ENCODE data around the gene TNIP1. TPM values are rescaled to one million over a fixed set of nuclear protein-coding genes. Genes with fewer than 3 reads are reported as not detected.

Gene TNIP1
- total RNA-seq, 5 donors from 2014 or later (not counting 1 experiment from before 2014, with no cell fraction given) = 118 to 211 (median 170) TPM

DNA sequence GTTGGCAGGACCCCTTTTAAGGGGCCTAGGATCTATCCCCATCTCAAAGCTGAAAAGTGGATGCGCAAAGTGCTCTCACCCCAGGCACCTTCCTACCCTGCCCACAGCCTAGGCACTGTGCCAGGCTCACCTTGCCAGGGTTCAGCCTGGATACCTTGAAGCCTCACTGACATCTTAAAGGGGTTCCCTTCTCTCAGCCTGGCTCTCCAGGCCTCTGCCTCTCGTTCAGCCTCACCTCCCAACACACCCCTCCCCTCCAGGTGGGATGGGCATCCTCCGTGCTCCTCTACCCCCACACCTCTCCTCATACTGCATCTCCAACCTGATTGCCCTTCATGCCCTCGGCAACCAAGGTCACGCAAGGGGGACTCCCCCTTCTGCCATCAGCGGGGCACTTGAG, 25.5 kb downstream of the TNIP1 start:
- H3K27ac Mint-ChIP-seq = no peak overlapping the region
- H3K9me3 Mint-ChIP-seq = no peaks in the 10 kb centered on the region
- Histone ChIP-seq H3K27me3 (replicated peaks in 1 of 2; ENCODE audit: control insufficient read depth in 2 of 2, extremely low read depth in 1 of 2, insufficient read depth in 2 of 2, low read length in 1 of 2) (no peaks in the 10 kb centered on the region), H3K4me1 (ENCODE audit: control insufficient read depth in 1 of 2, extremely low read depth in 1 of 2, insufficient read depth in 2 of 2, low read length in 2 of 2) (peaks cover 0 to 14% of the 10 kb centered on the region in 2 experiments), H3K36me3 (ENCODE audit: control insufficient read depth in 2 of 2, extremely low read depth in 1 of 2, insufficient read depth in 1 of 2, low read length in 1 of 2) (peaks cover 24 to 88% of the 10 kb centered on the region in 2 donors), H3K4me3 (ENCODE audit: control insufficient read depth in 1 of 2, extremely low read depth in 1 of 2, low read length in 1 of 2) (no peak overlapping the region), H3K27ac (ENCODE audit: low read length) (no peak overlapping the region), H3K9me3 (no peaks in the 10 kb centered on the region)
- H3K4me3 Mint-ChIP-seq = no peak overlapping the region
- DNase-seq (no peak), ATAC-seq (replicated peaks in 1 of 4) (no peak)
- 93% methylated on average over 4 of the region's 6 CpGs for WGBS (ENCODE audit: insufficient coverage)
- peaks cover 64% of the 10 kb centered on the region for H3K36me3 Mint-ChIP-seq
- CTCF ChIA-PET = interaction anchor here (0.9 to 1.3 kb wide), 3 partner anchors 38 to 60 kb away, joined by 3 to 8 read pairs (median 5); no protein-coding TSS in a partner anchor
- H3K27me3 Mint-ChIP-seq = no peaks in the 10 kb centered on the region
- H3K4me1 Mint-ChIP-seq = peaks cover 21 to 31% (median 22%) of the 10 kb centered on the region in 3 donors
- POLR2A ChIA-PET = no interaction called here

DNA sequence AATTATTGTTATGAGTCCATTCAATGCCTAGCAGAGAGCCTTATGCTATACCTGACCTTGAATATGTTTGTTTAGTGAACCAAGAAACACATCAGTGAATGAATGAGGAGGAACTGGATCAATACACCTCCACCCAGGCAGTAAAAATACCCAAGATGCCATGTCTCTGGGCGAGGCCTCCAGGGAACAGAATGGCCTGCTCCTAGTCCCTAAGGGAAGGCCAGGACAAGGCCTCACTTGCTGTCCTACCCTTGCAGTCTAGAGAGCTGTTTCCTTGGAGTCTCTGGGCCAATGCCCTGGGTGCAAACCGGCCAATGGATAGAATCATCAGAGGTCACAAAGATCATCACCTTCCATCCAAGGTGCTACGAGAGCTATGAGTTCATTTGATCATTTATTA, 26.1 kb downstream of the TNIP1 start:
- Histone ChIP-seq H3K9me3 (no peaks in the 10 kb centered on the region), H3K4me3 (ENCODE audit: control insufficient read depth in 1 of 2, extremely low read depth in 1 of 2, low read length in 1 of 2) (no peak overlapping the region), H3K4me1 (ENCODE audit: control insufficient read depth in 1 of 2, extremely low read depth in 1 of 2, insufficient read depth in 2 of 2, low read length in 2 of 2) (peaks cover 0 to 8% of the 10 kb centered on the region in 2 experiments), H3K27ac (ENCODE audit: low read length) (no peak overlapping the region), H3K27me3 (replicated peaks in 1 of 2; ENCODE audit: control insufficient read depth in 2 of 2, extremely low read depth in 1 of 2, insufficient read depth in 2 of 2, low read length in 1 of 2) (no peaks in the 10 kb centered on the region), H3K36me3 (ENCODE audit: control insufficient read depth in 2 of 2, extremely low read depth in 1 of 2, insufficient read depth in 1 of 2, low read length in 1 of 2) (peaks cover 27 to 89% of the 10 kb centered on the region in 2 donors)
- DNase-seq (no peak), ATAC-seq (replicated peaks in 1 of 4) (no peak)
- ChIA-PET CTCF (interaction anchor here (0.9 to 1.3 kb wide), 3 partner anchors 39 to 61 kb away, joined by 3 to 8 read pairs (median 3); no protein-coding TSS in a partner anchor), POLR2A (interaction anchor here in 1 of 2 donors (0.6 kb wide), 1 partner anchor 87 kb away, joined by 3 read pairs; no protein-coding TSS in a partner anchor)
- Mint-ChIP-seq H3K9me3 (no peaks in the 10 kb centered on the region), H3K36me3 (peaks cover 66% of the 10 kb centered on the region), H3K4me3 (no peak overlapping the region), H3K4me1 (peaks cover 15 to 25% (median 15%) of the 10 kb centered on the region in 3 donors), H3K27ac (no peak overlapping the region), H3K27me3 (no peaks in the 10 kb centered on the region)
- WGBS (ENCODE audit: insufficient coverage) = 80% methylated on average over 1 of the region's 3 CpGs

DNA sequence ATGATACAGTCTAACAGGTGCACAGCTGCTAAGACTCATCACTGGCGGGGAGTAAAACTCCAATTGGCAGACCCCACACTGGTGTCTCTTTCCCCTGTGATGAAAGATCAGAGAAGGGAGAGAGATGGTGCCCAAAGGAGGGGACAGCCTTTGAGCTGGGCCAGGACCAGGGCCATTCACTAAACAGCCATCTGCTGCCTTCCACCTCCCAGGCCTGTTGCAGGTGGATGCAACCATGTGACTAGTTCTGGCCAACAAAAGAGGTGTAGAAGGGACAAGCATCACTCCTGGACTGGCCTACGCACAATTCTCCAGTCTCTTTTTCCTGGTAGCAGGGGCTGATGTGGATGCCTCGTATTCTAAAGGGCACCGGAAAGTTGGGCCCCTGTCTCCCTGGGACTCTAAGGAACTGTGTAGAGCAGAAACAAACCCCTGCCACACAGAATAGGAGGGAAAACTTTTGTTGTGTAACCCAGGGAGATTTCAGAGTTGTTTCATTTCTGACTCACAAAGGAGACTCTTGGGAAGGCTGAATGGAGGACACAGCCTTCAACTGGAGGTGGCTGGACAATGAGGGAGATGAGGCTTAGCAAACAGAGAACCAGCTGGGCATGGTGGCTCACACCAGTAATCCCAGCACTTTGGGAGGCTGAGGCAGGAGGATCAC, 26.9 kb downstream of the TNIP1 start:
- no peak overlapping the region for H3K27ac ChIP-seq (ENCODE audit: low read length)
- peaks cover 0 to under 1% of the 10 kb centered on the region in 2 experiments for H3K4me1 ChIP-seq (ENCODE audit: control insufficient read depth in 1 of 2, extremely low read depth in 1 of 2, insufficient read depth in 2 of 2, low read length in 2 of 2)
- no peak overlapping the region for H3K4me3 ChIP-seq (ENCODE audit: control insufficient read depth in 1 of 2, extremely low read depth in 1 of 2, low read length in 1 of 2)
- no CpG with 5 or more reads among the region's 4 CpGs for WGBS (ENCODE audit: insufficient coverage)
- DNase-seq = no peak
- H3K36me3 Mint-ChIP-seq = peaks cover 66% of the 10 kb centered on the region
- peaks cover 34 to 90% of the 10 kb centered on the region in 2 donors for H3K36me3 ChIP-seq (ENCODE audit: control insufficient read depth in 2 of 2, extremely low read depth in 1 of 2, insufficient read depth in 1 of 2, low read length in 1 of 2)
- peak overlapping the region in 1 of 2 donors; percentile 34 for H3K27ac Mint-ChIP-seq
- ATAC-seq (replicated peaks in 1 of 4) = no peak
- CTCF ChIA-PET = interaction anchor here in 1 of 2 donors (0.9 to 6.5 kb wide), 2 partner anchors 62 kb away, joined by 3 to 110 read pairs; no protein-coding TSS in a partner anchor
- POLR2A ChIA-PET = no interaction called here
- no peaks in the 10 kb centered on the region for H3K9me3 ChIP-seq
- no peaks in the 10 kb centered on the region for H3K27me3 ChIP-seq (replicated peaks in 1 of 2; ENCODE audit: control insufficient read depth in 2 of 2, extremely low read depth in 1 of 2, insufficient read depth in 2 of 2, low read length in 1 of 2)
- no peaks in the 10 kb centered on the region for H3K27me3 Mint-ChIP-seq
- H3K4me3 Mint-ChIP-seq = no peak overlapping the region
- no peaks in the 10 kb centered on the region for H3K9me3 Mint-ChIP-seq
- peaks cover 7 to 17% (median 10%) of the 10 kb centered on the region in 3 donors for H3K4me1 Mint-ChIP-seq

DNA sequence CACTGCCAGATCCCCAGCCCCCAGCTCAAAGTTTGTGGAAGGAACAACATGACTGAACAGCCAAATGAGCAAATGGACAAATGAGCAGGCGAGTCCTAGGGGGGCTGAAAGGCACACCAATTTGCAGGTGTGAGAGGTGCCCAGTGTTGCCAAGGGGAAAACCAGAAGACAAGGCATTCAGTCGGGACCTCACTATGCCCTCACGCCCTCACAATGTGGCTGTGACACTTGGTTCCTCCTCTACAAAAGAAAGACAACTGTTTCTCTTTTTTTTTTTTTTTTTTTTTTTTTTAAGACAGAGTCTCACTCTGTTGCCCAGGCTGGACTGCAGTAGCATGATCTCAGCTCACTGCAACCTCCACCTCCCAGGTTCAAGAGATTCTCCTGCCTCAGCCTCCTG, 28.0 kb downstream of the TNIP1 start:
- H3K9me3 ChIP-seq = no peaks in the 10 kb centered on the region
- ChIA-PET POLR2A (interaction anchor here in 1 of 2 donors (0.7 kb wide), 1 partner anchor 24 kb away, joined by 11 read pairs; no protein-coding TSS in a partner anchor), CTCF (interaction anchor here (0.6 to 6.5 kb wide), 19 partner anchors 8 to 141 kb away, joined by 3 to 110 read pairs (median 4); no protein-coding TSS in a partner anchor)
- H3K4me3 ChIP-seq (ENCODE audit: control insufficient read depth in 1 of 2, extremely low read depth in 1 of 2, low read length in 1 of 2) = no peak overlapping the region
- H3K27me3 ChIP-seq (replicated peaks in 1 of 2; ENCODE audit: control insufficient read depth in 2 of 2, extremely low read depth in 1 of 2, insufficient read depth in 2 of 2, low read length in 1 of 2) = no peaks in the 10 kb centered on the region
- Mint-ChIP-seq H3K4me3 (no peak overlapping the region), H3K27ac (no peak overlapping the region), H3K27me3 (no peaks in the 10 kb centered on the region), H3K36me3 (peaks cover 70% of the 10 kb centered on the region), H3K4me1 (peaks cover 10 to 15% (median 13%) of the 10 kb centered on the region in 3 donors), H3K9me3 (no peaks in the 10 kb centered on the region)
- DNase-seq = no peak
- H3K36me3 ChIP-seq (ENCODE audit: control insufficient read depth in 2 of 2, extremely low read depth in 1 of 2, insufficient read depth in 1 of 2, low read length in 1 of 2) = peaks cover 40 to 90% of the 10 kb centered on the region in 2 donors
- ATAC-seq (replicated peaks in 1 of 4) = no peak
- no peaks in the 10 kb centered on the region for H3K4me1 ChIP-seq (ENCODE audit: control insufficient read depth in 1 of 2, extremely low read depth in 1 of 2, insufficient read depth in 2 of 2, low read length in 2 of 2)
- 83% methylated on average over 2 of the region's 3 CpGs for WGBS (ENCODE audit: insufficient coverage)
- H3K27ac ChIP-seq (ENCODE audit: low read length) = no peak overlapping the region

DNA sequence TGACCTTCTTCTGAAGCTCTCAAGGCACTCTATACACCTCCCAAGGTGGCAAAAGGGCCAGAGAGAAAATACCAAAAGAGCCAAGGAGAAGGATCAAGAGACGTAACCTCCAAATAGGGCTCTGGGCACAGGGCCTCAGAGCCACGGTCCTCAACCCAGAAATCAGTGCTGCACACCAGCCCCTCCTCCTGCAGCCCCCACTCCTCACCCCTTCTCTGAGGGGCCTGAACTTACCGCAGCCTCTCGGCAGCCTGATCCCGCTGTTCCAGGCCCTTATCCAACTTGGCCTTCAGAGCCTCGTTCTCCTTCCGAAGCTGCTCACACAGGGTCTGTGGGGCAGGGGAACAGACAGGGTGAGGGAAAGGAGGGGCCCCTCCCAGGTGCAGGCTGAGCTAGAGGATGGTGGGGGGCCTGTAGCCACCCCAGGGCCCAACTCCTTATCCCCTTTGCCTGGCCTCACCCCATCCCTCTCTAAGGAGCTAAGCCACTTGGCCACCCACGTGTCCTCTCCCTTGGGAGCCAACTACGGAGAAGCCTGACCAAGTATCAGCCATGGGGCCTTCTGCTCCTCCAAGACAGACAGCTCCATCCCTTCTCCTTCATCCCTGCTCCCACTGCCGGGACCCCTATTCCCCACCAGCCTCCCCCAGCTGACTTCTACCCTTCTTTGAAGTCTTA, 28.8 kb downstream of the TNIP1 start:
- peak in 1 of 4 experiments; percentile 28 for ATAC-seq (replicated peaks in 1 of 4)
- Mint-ChIP-seq H3K4me3 (no peak overlapping the region), H3K27me3 (no peaks in the 10 kb centered on the region), H3K9me3 (no peaks in the 10 kb centered on the region), H3K27ac (peak overlapping the region in 1 of 2 donors; percentile 46), H3K36me3 (peaks cover 73% of the 10 kb centered on the region), H3K4me1 (peaks cover 10 to 14% (median 13%) of the 10 kb centered on the region in 3 donors)
- Histone ChIP-seq H3K27me3 (replicated peaks in 1 of 2; ENCODE audit: control insufficient read depth in 2 of 2, extremely low read depth in 1 of 2, insufficient read depth in 2 of 2, low read length in 1 of 2) (no peaks in the 10 kb centered on the region), H3K9me3 (no peaks in the 10 kb centered on the region), H3K4me1 (ENCODE audit: control insufficient read depth in 1 of 2, extremely low read depth in 1 of 2, insufficient read depth in 2 of 2, low read length in 2 of 2) (no peaks in the 10 kb centered on the region), H3K27ac (ENCODE audit: low read length) (no peak overlapping the region), H3K36me3 (ENCODE audit: control insufficient read depth in 2 of 2, extremely low read depth in 1 of 2, insufficient read depth in 1 of 2, low read length in 1 of 2) (peaks cover 47 to 90% of the 10 kb centered on the region in 2 donors), H3K4me3 (ENCODE audit: control insufficient read depth in 1 of 2, extremely low read depth in 1 of 2, low read length in 1 of 2) (no peak overlapping the region)
- no peak for DNase-seq
- 99% methylated on average over 10 of the region's 10 CpGs for WGBS (ENCODE audit: insufficient coverage)
- ChIA-PET POLR2A (interaction anchor here in 1 of 2 donors (0.6 to 0.7 kb wide), 2 partner anchors 12 to 34 kb away, joined by 3 to 4 read pairs; no protein-coding TSS in a partner anchor), CTCF (interaction anchor here (0.6 to 6.5 kb wide), 26 partner anchors 9 to 193 kb away, joined by 3 to 110 read pairs (median 4); no protein-coding TSS in a partner anchor)
